Measurements from ENCODE around the gene DLAT.
"Not testable (repeated sequence)": the region's sequence is repeated elsewhere in the genome, so short reads cannot be mapped to it uniquely, and the experiment has no call there.

The DLAT gene

GRCh38 chr11:112049777-112050176 is 24.6 kb downstream of the DLAT start:
- no peak for DNase-seq (ENCODE audit: low read depth in 2 of 2)

GRCh38 chr11:112050721-112051120 is 25.5 kb downstream of the DLAT start:
- no peak for DNase-seq (ENCODE audit: low read depth in 2 of 2)

GRCh38 chr11:112051768-112052167 is 26.6 kb downstream of the DLAT start:
- DNase-seq (ENCODE audit: low read depth in 2 of 2) = no peak

- DNase-seq (ENCODE audit: low read depth in 2 of 2) = no peak
These were observed 32.0 kb downstream of the DLAT start for GRCh38 chr11:112057170-112057569.

GRCh38 chr11:112058103-112058502 is 32.9 kb downstream of the DLAT start:
- DNase-seq (ENCODE audit: low read depth in 2 of 2) = no peak

GRCh38 chr11:112062923-112063322 is 37.7 kb downstream of the DLAT start:
- DNase-seq (ENCODE audit: low read depth in 2 of 2) = no peak

- peak; percentile 55 to 56 for DNase-seq (ENCODE audit: low read depth in 2 of 2)
These were observed 49.0 kb downstream of the DLAT start, which contains the start of the genes NKAPD1 and PIH1D2 for GRCh38 chr11:112073941-112074811. TSS of gene NKAPD1 (plus strand) at chr11:112074299. CDS start at chr11:112075575, 1,276 bp downstream. TSS of gene PIH1D2 (minus strand) at chr11:112074017. CDS start at chr11:112073174, 843 bp downstream.

- DNase-seq (ENCODE audit: low read depth in 2 of 2) = no peak
These were observed 57.5 kb downstream of the DLAT start for GRCh38 chr11:112082729-112083128.

GRCh38 chr11:112085822-112086421 is 60.7 kb downstream of the DLAT start:
- DNase-seq (ENCODE audit: low read depth in 2 of 2) = peak in 1 of 2 donors; percentile 24

GRCh38 chr11:112086422-112087191 is 61.4 kb downstream of the DLAT start, which contains the start of the genes SDHD and TIMM8B:
TSS of gene SDHD (plus strand) at chr11:112086873. CDS start at chr11:112086908, 35 bp downstream.
TSS of gene TIMM8B (minus strand) at chr11:112086756. CDS start at chr11:112086723, 33 bp downstream.
- peak; percentile 86 to 91 for DNase-seq (ENCODE audit: low read depth in 2 of 2)

- DNase-seq (ENCODE audit: low read depth in 2 of 2) = no peak
These were observed 62.0 kb downstream of the DLAT start for GRCh38 chr11:112087212-112087611.

GRCh38 chr11:112095302-112095701 is 70.1 kb downstream of the DLAT start:
- DNase-seq (ENCODE audit: low read depth in 2 of 2) = not testable (repeated sequence)

GRCh38 chr11:112096194-112096593 is 71.0 kb downstream of the DLAT start:
- DNase-seq (ENCODE audit: low read depth in 2 of 2) = no peak

GRCh38 chr11:112097734-112098528 is 72.7 kb downstream of the DLAT start:
- DNase-seq (ENCODE audit: low read depth in 2 of 2) = no peak

GRCh38 chr11:112100462-112100861 is 75.3 kb downstream of the DLAT start:
- DNase-seq (ENCODE audit: low read depth in 2 of 2) = no peak

- no peak for DNase-seq (ENCODE audit: low read depth in 2 of 2)
These were observed 78.2 kb downstream of the DLAT start for GRCh38 chr11:112103446-112103845.

- DNase-seq (ENCODE audit: low read depth in 2 of 2) = no peak
These were observed 80.9 kb downstream of the DLAT start for GRCh38 chr11:112106070-112106469.
